Suprapubic skin (tissue), 3 donors: ENCODE measurements around the gene KCNJ16.

Experiments used
- POLR2A ChIP-seq, 2 donors: fragments of 450-650 bp; IDR thresholded peaks; one replicate each; pipeline ENCODE4 v1.6.1; 2017; ENCODE audit warnings: antibody characterized with exemption in 2 of 2, mild to moderate bottlenecking in 2 of 2, moderate library complexity in 2 of 2
- TF ChIP-seq, protein P1 (sequence below), 2 donors: fragments of 200-600 bp in 1 of 2; fragments of 450-650 bp in 1 of 2; sonication (generic) in 1 of 2; IDR thresholded peaks; one replicate each; pipeline ENCODE4 v1.5.1; 2016 to 2019; ENCODE audit warnings: antibody characterized with exemption in 2 of 2, mild to moderate bottlenecking in 1 of 2, moderate library complexity in 1 of 2

DNA sequence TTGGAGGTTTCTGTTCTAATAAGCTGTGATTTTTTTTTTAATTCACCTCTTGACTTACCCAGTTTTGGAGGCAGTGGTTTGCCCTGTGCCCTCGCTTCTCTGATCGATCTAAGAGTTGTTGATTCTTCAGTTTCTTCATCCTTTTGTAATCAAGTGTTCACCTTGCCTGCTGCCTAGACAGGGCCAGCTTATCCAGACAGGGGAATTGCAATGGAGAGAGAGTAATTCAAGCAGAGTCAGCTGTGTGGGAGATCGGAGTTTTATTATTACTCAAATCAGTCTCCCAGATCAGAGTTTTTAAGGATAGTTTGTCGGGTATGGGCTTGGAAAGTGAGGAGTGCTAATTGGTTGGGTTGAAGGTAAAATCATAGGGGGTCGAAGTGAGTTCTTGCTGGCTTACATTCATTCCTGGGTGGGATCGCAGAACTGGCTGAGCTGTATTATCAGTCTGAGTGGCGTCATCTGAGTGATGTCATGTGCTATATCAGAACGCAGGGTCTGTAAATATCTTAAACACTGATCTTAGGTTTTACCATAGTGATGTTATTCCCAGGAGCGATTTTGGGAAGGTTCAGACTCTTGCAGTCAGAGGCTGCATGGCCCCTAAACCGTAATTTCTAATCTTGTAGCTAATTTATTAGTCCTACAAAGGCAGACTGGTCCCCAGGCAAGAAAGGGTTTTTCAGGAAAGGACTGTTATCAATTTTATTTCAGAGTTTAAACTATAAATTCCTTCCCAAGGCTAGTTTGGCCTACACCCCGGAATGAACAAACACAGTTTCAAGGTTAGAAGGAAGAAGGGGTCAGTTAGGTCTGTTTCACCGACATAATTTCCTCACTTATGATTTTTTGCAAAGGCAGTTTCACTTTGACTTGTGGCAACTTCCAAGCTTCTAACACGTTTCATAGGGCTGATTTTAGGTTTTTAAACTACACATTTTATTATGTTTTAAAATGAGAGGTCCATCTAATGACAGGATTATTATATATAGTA lies 21.5 kb upstream of the KCNJ16 start:
- TF ChIP-seq, protein P1, sequence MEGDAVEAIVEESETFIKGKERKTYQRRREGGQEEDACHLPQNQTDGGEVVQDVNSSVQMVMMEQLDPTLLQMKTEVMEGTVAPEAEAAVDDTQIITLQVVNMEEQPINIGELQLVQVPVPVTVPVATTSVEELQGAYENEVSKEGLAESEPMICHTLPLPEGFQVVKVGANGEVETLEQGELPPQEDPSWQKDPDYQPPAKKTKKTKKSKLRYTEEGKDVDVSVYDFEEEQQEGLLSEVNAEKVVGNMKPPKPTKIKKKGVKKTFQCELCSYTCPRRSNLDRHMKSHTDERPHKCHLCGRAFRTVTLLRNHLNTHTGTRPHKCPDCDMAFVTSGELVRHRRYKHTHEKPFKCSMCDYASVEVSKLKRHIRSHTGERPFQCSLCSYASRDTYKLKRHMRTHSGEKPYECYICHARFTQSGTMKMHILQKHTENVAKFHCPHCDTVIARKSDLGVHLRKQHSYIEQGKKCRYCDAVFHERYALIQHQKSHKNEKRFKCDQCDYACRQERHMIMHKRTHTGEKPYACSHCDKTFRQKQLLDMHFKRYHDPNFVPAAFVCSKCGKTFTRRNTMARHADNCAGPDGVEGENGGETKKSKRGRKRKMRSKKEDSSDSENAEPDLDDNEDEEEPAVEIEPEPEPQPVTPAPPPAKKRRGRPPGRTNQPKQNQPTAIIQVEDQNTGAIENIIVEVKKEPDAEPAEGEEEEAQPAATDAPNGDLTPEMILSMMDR (IDR thresholded peaks at IDR 0.05) = no peak
- no peak for TF ChIP-seq POLR2A (IDR thresholded peaks at IDR 0.05)
